ENCODE measurements around the gene OTOP1.

GRCh38 chr4:4269331-4269731, 42.6 kb upstream of the OTOP1 start:
- TF ChIP-seq CTCF (IDR thresholded peaks at IDR 0.05) (no peak), POLR2A (IDR thresholded peaks at IDR 0.05) (no peak)
